Keratinocyte (primary cell): ENCODE results near the gene STUB1. TPM values are rescaled to one million over a fixed set of nuclear protein-coding genes. Genes with fewer than 3 reads are reported as not detected.
A peak's percentile ranks its signal among the peaks of the same experiment; 100 is the strongest.

Experiments used
- DNase-seq: peaks from one replicate; pipeline ENCODE4 v3.0.0-alpha.2; 2011; ENCODE audit warnings: low read depth, missing footprints, low spot score
- FAIRE-seq: peaks from 2 replicates; lab custom pipeline; 2011; peaks lifted over from hg19 to GRCh38; lab: Jason Lieb, UNC
- H2AFZ ChIP-seq: 2 replicates; pipeline ENCODE4 v1.6.0; 2012; ENCODE audit warnings: low read length, control low read depth, inconsistent platforms; ENCODE audit not compliant: control insufficient read depth
- H3K27ac ChIP-seq: 2 replicates; pipeline ENCODE4 v1.5.1; 2011; ENCODE audit warnings: low read length; ENCODE audit not compliant: control insufficient read depth, insufficient read depth
- H3K27me3 ChIP-seq: 3 replicates; pipeline ENCODE4 v1.6.0; 2011; ENCODE audit warnings: low read length; ENCODE audit not compliant: control insufficient read depth, insufficient read depth; ENCODE audit errors: extremely low read depth
- H3K36me3 ChIP-seq, 2 experiments: 2 replicates in 1 of 2; 3 replicates in 1 of 2; pipeline ENCODE4 v1.5.1; 2011; ENCODE audit warnings: low read length in 2 of 2, mild to moderate bottlenecking in 1 of 2; ENCODE audit not compliant: control insufficient read depth in 2 of 2, insufficient read depth in 2 of 2; ENCODE audit errors: extremely low read depth in 1 of 2
- H3K4me1 ChIP-seq: 3 replicates; pipeline ENCODE4 v1.5.1; 2011; ENCODE audit warnings: low read length; ENCODE audit not compliant: control insufficient read depth, insufficient read depth; ENCODE audit errors: extremely low read depth
- H3K4me2 ChIP-seq: 3 replicates; pipeline ENCODE4 v1.6.0; 2011; ENCODE audit warnings: low read depth, low read length; ENCODE audit not compliant: control insufficient read depth, insufficient read depth; ENCODE audit errors: extremely low read depth
- H3K4me3 ChIP-seq, 3 experiments: fragments of 200-600 bp in 1 of 3; sonication (generic) in 1 of 3; 2 replicates in 2 of 3; 3 replicates in 1 of 3; pipeline ENCODE4 v1.5.1; 2011 to 2016; ENCODE audit warnings: low read length in 3 of 3, mild to moderate bottlenecking in 3 of 3, control low read depth in 2 of 3, inconsistent platforms in 1 of 3, low read depth in 1 of 3, mixed read lengths in 1 of 3, mixed run types in 1 of 3, moderate library complexity in 1 of 3; ENCODE audit not compliant: control insufficient read depth in 2 of 3, insufficient read depth in 2 of 3; ENCODE audit errors: extremely low read depth in 1 of 3
- H3K79me2 ChIP-seq: 2 replicates; pipeline ENCODE4 v1.6.0; 2012; ENCODE audit warnings: low read length; ENCODE audit not compliant: control insufficient read depth, insufficient read depth
- H3K9ac ChIP-seq: 3 replicates; pipeline ENCODE4 v1.6.0; 2011; ENCODE audit warnings: low read length; ENCODE audit not compliant: control insufficient read depth, insufficient read depth; ENCODE audit errors: extremely low read depth
- H3K9me1 ChIP-seq: 3 replicates; pipeline ENCODE4 v1.6.0; 2011; ENCODE audit warnings: low read length; ENCODE audit not compliant: control insufficient read depth, insufficient read depth; ENCODE audit errors: extremely low read depth
- H3K9me3 ChIP-seq: 2 replicates; pipeline ENCODE4 v1.5.1; 2012; ENCODE audit warnings: low read depth, low read length; ENCODE audit not compliant: control insufficient read depth
- H4K20me1 ChIP-seq: 3 replicates; pipeline ENCODE4 v1.6.0; 2011; ENCODE audit warnings: low read length; ENCODE audit not compliant: control insufficient read depth, insufficient read depth; ENCODE audit errors: extremely low read depth
- CTCF ChIP-seq, 3 experiments: IDR thresholded peaks in 1 of 3; conservative IDR thresholded peaks in 1 of 3; optimal IDR thresholded peaks in 1 of 3; 2 replicates in 2 of 3; 3 replicates in 1 of 3; pipeline versions ENCODE3 to v1.5.1; 2011; ENCODE audit warnings: low read length in 3 of 3, mild to moderate bottlenecking in 3 of 3, moderate library complexity in 2 of 3, control low read depth in 1 of 3, inconsistent platforms in 1 of 3; ENCODE audit not compliant: insufficient read depth in 2 of 3; ENCODE audit errors: extremely low read depth in 1 of 3
- EZH2 ChIP-seq: IDR thresholded peaks from one replicate; pipeline ENCODE4 v1.6.1; 2012; ENCODE audit warnings: inconsistent platforms, mild to moderate bottlenecking, low read length, moderate library complexity
- dilution Hi-C: fragments of 300-500 bp; cut with MboI; formaldehyde crosslinking; loops from one replicate; pipeline ENCODE4 v1.7.0; 2020; ENCODE audit warnings: low sequenced_read_pairs; ENCODE audit not compliant: extremely low pct_ligation_motif_present
- polyA plus RNA-seq, 5 experiments: library from polyadenylated mRNA; depleted of rRNA in 3 of 5; stranded (reverse) in 3 of 5; stranded (forward) in 1 of 5; unstranded in 1 of 5; fragments of >200 nt; gene quantifications; 1 replicate in 1 of 5; 2 replicates in 3 of 5; 3 replicates in 1 of 5; pipeline versions ENCODE4 v1.2.1 to v1.2.3, GENCODE V29; 2011 to 2012; ENCODE audit warnings: missing spikeins in 2 of 5, low read depth in 1 of 5, low replicate concordance in 1 of 5

STUB1 gene
- polyA plus RNA-seq, 1 donor (not counting 4 experiments of a cell fraction or from before 2014, with no cell fraction given) = 124 TPM

- dilution Hi-C loops = no loop called here
- Histone ChIP-seq H3K9me3 (no peaks in the 10 kb centered on the region), H2AFZ (no peak overlapping the region), H3K27ac (peak overlapping the region; percentile 64), H3K4me3 (peak overlapping the region; percentile 56 to 89 (median 88)), H4K20me1 (peaks cover 16% of the 10 kb centered on the region), H3K36me3 (peaks cover 10 to 27% of the 10 kb centered on the region in 2 experiments), H3K4me2 (peak overlapping the region; percentile 86), H3K4me1 (peaks cover 47% of the 10 kb centered on the region), H3K9me1 (no peaks in the 10 kb centered on the region), H3K79me2 (peaks cover 37% of the 10 kb centered on the region), H3K9ac (peak overlapping the region; percentile 82), H3K27me3 (no peaks in the 10 kb centered on the region)
- no peak for DNase-seq
- TF ChIP-seq EZH2 (no peak), CTCF (optimal IDR thresholded peaks at IDR 0.05 in 1 of 3, IDR thresholded peaks at IDR 0.05 in 1 of 3, conservative IDR thresholded peaks at IDR 0.05 in 1 of 3; ENCODE audit: extremely low read depth in 1 of 3, insufficient read depth in 2 of 3, low read length in 3 of 3) (no peak)
- no peak for FAIRE-seq
Measured at GRCh38 chr16:680625-680945, 375 bp downstream of the STUB1 start.

- FAIRE-seq = no peak
- H3K27me3 ChIP-seq = no peaks in the 10 kb centered on the region
- dilution Hi-C loops = no loop called here
Measured at GRCh38 chr16:680967-681745, 946 bp downstream of the STUB1 start.

More at GRCh38 chr16:680967-681745, 946 bp downstream of the STUB1 start:
- Histone ChIP-seq H3K4me2 (peak overlapping the region; percentile 86), H3K9me1 (no peaks in the 10 kb centered on the region), H3K4me1 (peaks cover 45% of the 10 kb centered on the region), H2AFZ (no peak overlapping the region), H3K9ac (peak overlapping the region; percentile 82), H3K27ac (peak overlapping the region; percentile 64), H3K9me3 (no peaks in the 10 kb centered on the region), H4K20me1 (peaks cover 16% of the 10 kb centered on the region), H3K79me2 (peaks cover 37% of the 10 kb centered on the region), H3K4me3 (peak overlapping the region; percentile 56 to 89 (median 88)), H3K36me3 (peaks cover 10 to 29% of the 10 kb centered on the region in 2 experiments)
- TF ChIP-seq EZH2 (no peak), CTCF (optimal IDR thresholded peaks at IDR 0.05 in 1 of 3, IDR thresholded peaks at IDR 0.05 in 1 of 3, conservative IDR thresholded peaks at IDR 0.05 in 1 of 3; ENCODE audit: extremely low read depth in 1 of 3, insufficient read depth in 2 of 3, low read length in 3 of 3) (peak in 1 of 3 experiments; percentile 39)
- DNase-seq = no peak
